Mesothelial cell of epicardium (in vitro differentiated cells): ENCODE measurements around the gene PCYOX1L. TPM values are rescaled to one million over a fixed set of nuclear protein-coding genes. Genes with fewer than 3 reads are reported as not detected.

ENCODE experiments used
- DNase-seq, 2 experiments: peaks; one replicate each; pipeline ENCODE4 v3.0.0; 2021; ENCODE audit warnings: low spot score in 2 of 2; ENCODE audit not compliant: unreplicated experiment in 2 of 2
- H3K27ac Mint-ChIP-seq: 2 replicates; pipeline ENCODE4 v1.8.0; 2021; ENCODE audit warnings: mixed read lengths
- H3K27me3 Mint-ChIP-seq: 2 replicates; pipeline ENCODE4 v1.8.0; 2021; ENCODE audit warnings: low read depth, mixed read lengths
- H3K36me3 Mint-ChIP-seq: 2 replicates; pipeline ENCODE4 v1.8.0; 2021; ENCODE audit warnings: mixed read lengths
- H3K4me1 Mint-ChIP-seq: 2 replicates; pipeline ENCODE4 v1.8.0; 2021; ENCODE audit warnings: mixed read lengths
- H3K4me3 Mint-ChIP-seq: 2 replicates; pipeline ENCODE4 v1.8.0; 2021; ENCODE audit warnings: mild to moderate bottlenecking, moderate library complexity, mixed read lengths
- H3K9me3 Mint-ChIP-seq: 2 replicates; pipeline ENCODE4 v1.8.0; 2021; ENCODE audit warnings: mixed read lengths
- CTCF ChIP-seq: fragments of 200-600 bp; sonication (generic); IDR thresholded peaks from one replicate; pipeline ENCODE4 v1.5.0; 2021; ENCODE audit warnings: antibody characterized with exemption; ENCODE audit not compliant: unreplicated experiment
- total RNA-seq: library from RNA; stranded (reverse); gene quantifications from 3 replicates; pipeline ENCODE4 v1.2.1, GENCODE V29; 2021

The PCYOX1L gene
- total RNA-seq, 1 donor from 2014 or later: 23.2 TPM

GRCh38 chr5:149363936-149364335 is 6.1 kb downstream of the PCYOX1L start:
- no peaks in the 10 kb centered on the region for H3K36me3 Mint-ChIP-seq
- no peak for DNase-seq
- no peak overlapping the region for H3K27ac Mint-ChIP-seq
- H3K9me3 Mint-ChIP-seq: no peaks in the 10 kb centered on the region
- no peak overlapping the region for H3K4me3 Mint-ChIP-seq
- TF ChIP-seq CTCF: no peak
- no peaks in the 10 kb centered on the region for H3K27me3 Mint-ChIP-seq
- no peaks in the 10 kb centered on the region for H3K4me1 Mint-ChIP-seq

GRCh38 chr5:149364719-149365118 is 6.9 kb downstream of the PCYOX1L start:
- no peak overlapping the region for H3K27ac Mint-ChIP-seq
- no peak overlapping the region for H3K4me3 Mint-ChIP-seq
- no peaks in the 10 kb centered on the region for H3K36me3 Mint-ChIP-seq
- no peaks in the 10 kb centered on the region for H3K27me3 Mint-ChIP-seq
- no peaks in the 10 kb centered on the region for H3K9me3 Mint-ChIP-seq
- no peak for TF ChIP-seq CTCF
- no peak for DNase-seq
- no peaks in the 10 kb centered on the region for H3K4me1 Mint-ChIP-seq

- Mint-ChIP-seq H3K9me3 (no peaks in the 10 kb centered on the region), H3K27ac (no peak overlapping the region), H3K4me3 (no peak overlapping the region), H3K36me3 (no peaks in the 10 kb centered on the region), H3K27me3 (no peaks in the 10 kb centered on the region), H3K4me1 (no peaks in the 10 kb centered on the region)
- DNase-seq: no peak
- TF ChIP-seq CTCF: no peak
Measured at GRCh38 chr5:149365418-149365817, 7.6 kb downstream of the PCYOX1L start.

- H3K4me1 Mint-ChIP-seq: peaks cover 6% of the 10 kb centered on the region
- H3K9me3 Mint-ChIP-seq: no peaks in the 10 kb centered on the region
- no peaks in the 10 kb centered on the region for H3K36me3 Mint-ChIP-seq
- no peak for DNase-seq
- H3K4me3 Mint-ChIP-seq: no peak overlapping the region
- H3K27me3 Mint-ChIP-seq: no peaks in the 10 kb centered on the region
- TF ChIP-seq CTCF: no peak
- no peak overlapping the region for H3K27ac Mint-ChIP-seq
Measured at GRCh38 chr5:149366169-149366729, 8.4 kb downstream of the PCYOX1L start.

- TF ChIP-seq CTCF: peak; percentile 66
- no peaks in the 10 kb centered on the region for H3K27me3 Mint-ChIP-seq
- H3K4me1 Mint-ChIP-seq: peaks cover 7% of the 10 kb centered on the region
- no peak overlapping the region for H3K4me3 Mint-ChIP-seq
- no peak overlapping the region for H3K27ac Mint-ChIP-seq
- H3K9me3 Mint-ChIP-seq: no peaks in the 10 kb centered on the region
- DNase-seq: peak in 1 of 2 experiments; percentile 73
- no peaks in the 10 kb centered on the region for H3K36me3 Mint-ChIP-seq
Measured at GRCh38 chr5:149367249-149367971, 9.6 kb downstream of the PCYOX1L start.
